HG02642 (cell line): ENCODE results near the gene KLHL4.
"Not testable (repeated sequence)": the region's sequence is repeated elsewhere in the genome, so short reads cannot be mapped to it uniquely, and the experiment has no call there.

Experiments
- ATAC-seq: cut with Tn5 transposase; IDR thresholded peaks from one replicate; pipeline ENCODE4 v1.9.1; 2021; ENCODE audit warnings: mild to moderate bottlenecking; ENCODE audit not compliant: unreplicated experiment, poor library complexity

Gene KLHL4, protein sequence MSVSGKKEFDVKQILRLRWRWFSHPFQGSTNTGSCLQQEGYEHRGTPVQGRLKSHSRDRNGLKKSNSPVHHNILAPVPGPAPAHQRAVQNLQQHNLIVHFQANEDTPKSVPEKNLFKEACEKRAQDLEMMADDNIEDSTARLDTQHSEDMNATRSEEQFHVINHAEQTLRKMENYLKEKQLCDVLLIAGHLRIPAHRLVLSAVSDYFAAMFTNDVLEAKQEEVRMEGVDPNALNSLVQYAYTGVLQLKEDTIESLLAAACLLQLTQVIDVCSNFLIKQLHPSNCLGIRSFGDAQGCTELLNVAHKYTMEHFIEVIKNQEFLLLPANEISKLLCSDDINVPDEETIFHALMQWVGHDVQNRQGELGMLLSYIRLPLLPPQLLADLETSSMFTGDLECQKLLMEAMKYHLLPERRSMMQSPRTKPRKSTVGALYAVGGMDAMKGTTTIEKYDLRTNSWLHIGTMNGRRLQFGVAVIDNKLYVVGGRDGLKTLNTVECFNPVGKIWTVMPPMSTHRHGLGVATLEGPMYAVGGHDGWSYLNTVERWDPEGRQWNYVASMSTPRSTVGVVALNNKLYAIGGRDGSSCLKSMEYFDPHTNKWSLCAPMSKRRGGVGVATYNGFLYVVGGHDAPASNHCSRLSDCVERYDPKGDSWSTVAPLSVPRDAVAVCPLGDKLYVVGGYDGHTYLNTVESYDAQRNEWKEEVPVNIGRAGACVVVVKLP

GRCh38 chrX:87517571-87518141 lies at the start of gene KLHL4:
Gene KLHL4, plus strand, starts transcription at chrX:87517802. Its CDS starts 92 bp downstream, at chrX:87517894.
- ATAC-seq, result no peak

DNA sequence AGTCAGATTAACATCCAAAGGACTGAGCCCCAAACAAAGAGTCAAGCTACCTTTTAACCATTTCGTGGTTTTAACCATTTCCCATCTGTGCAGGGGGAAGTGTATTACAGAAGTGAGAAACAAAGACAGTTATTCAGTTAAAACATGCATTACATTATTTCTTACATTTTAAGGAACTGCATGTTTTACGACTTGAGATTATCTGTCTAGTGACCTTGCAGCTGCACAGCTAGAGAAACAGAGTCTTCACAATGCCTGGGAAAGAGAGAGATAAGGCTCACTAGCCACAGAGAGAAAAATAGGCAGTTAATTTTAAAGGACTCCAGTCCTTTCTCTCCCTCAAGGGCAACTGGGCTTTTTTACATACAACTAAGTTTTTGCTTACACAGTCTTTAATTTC lies 48.7 kb upstream of the KLHL4 start:
- ATAC-seq, result no peak

DNA sequence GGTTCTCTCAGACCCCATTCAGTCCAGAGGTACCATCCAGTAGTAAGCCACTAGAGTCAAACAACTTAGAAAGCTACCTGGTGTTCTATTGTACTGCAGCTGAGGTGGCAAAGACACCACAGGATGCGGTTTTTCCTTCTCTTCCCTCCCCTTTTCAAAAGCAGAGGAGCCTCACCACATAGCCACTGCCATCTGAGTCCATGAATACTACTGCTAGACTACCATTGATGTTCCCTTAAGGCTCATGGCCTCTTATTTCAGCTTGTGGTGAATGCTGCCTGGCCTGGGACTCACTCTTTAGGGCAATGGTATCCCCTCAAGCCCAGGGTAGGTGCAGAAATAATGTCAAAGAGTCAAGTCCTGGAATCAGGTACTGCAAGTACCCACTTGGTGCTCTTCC lies 41.8 kb upstream of the KLHL4 start:
- no peak for ATAC-seq

DNA sequence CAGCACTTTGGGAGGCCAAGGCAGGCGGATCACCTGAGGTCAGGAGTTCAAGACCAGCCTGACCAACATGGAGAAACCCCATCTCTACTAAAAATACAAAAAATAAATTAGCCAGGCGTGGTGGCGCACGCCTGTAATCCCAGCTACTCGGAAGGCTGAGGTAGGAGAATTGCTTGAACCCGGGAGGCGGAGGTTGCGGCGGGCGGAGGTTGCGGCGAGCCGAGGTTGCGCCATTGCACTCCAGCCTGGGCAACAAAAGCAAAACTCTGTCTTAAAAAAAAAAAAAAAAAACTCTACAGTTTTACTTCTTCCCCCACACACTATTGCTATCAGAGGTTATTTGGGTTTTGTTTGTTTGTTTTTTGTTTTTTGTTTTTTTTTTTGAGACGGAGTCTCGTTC lies 38.9 kb upstream of the KLHL4 start:
- not testable (repeated sequence) for ATAC-seq

DNA sequence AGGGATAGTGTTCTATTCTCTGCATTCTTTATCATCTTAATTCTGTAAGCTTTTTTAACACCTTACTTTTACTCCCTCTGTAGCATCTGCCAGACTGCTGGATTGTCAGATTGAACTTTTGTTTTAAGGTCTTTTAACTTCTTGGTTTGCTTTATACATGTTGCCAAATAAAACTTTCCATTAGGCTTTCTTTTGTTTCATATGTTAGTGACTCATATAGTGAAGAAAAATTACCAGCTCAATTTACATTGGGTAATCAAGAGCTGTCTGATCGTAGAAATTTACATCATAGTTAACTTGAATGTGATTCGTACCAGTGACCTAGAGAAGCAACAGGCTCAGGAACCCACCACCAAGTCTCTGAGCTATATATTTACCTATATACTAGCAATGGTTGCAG lies 28.5 kb upstream of the KLHL4 start:
- no peak for ATAC-seq

GRCh38 chrX:87515836-87516235 lies 1.8 kb upstream of the KLHL4 start:
- ATAC-seq, result no peak

DNA sequence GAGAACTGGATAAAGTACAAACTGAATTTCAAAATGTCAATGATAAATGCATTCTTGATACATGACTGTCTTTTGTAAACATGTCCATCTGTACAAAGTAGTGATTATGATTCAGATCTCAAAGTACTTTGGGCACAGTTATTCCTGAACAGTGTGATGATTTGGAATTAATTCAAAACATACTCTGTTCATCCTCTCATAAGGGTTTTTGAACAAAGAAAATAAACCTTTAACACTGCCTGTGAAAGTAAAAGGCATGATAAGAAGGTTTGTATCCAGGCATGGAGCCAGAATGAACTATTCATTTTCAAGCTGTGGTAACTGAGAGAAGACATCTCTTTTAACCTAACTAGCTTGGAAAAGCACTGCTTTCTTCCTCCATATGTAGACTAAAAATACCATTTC lies 883 bp upstream of the KLHL4 start:
- ATAC-seq, result no peak

DNA sequence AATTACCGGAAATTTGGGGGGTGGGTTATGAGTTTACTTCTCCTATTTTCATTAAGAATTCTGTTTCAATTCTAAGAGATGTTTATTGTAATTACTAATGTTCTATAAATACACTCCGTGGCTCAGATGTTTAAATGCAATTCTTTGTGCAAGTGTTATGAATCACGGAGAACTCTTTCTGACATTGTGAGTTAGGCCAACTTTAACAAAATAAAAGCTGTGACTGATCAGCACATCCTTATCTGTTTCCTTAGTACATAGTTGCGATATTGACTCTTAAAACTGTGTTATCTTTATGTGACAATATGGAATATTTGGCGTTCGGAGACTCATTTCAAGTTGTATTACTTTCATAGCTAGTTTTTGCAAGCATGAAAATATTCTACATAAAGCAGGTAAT lies 902 bp downstream of the KLHL4 start:
- ATAC-seq, result no peak

DNA sequence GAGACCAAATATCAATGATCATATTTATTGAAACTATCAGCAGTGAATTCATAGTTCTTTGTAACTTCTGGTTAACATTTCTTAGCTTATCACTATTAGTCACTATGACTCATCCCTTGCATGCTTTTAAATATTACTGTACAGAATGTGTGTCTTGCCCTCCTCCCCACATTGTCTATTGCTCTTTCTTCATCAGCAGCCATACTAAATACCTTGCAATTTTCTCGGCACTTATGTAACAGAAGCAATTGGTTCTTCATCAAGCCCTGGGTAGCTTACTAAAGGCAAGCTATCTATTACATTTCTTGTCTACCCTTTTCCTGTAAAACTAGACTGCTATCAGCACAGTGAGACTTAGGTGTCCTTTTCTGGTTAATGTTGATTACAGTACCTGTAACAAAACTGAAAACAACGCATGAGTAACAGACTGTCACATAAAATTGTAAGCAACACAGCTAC lies 8.2 kb downstream of the KLHL4 start:
- ATAC-seq, result no peak

GRCh38 chrX:87526281-87526680 lies 8.7 kb downstream of the KLHL4 start:
- no peak for ATAC-seq

- ATAC-seq, result no peak
Measured at GRCh38 chrX:87528487-87528886, 10.9 kb downstream of the KLHL4 start.

DNA sequence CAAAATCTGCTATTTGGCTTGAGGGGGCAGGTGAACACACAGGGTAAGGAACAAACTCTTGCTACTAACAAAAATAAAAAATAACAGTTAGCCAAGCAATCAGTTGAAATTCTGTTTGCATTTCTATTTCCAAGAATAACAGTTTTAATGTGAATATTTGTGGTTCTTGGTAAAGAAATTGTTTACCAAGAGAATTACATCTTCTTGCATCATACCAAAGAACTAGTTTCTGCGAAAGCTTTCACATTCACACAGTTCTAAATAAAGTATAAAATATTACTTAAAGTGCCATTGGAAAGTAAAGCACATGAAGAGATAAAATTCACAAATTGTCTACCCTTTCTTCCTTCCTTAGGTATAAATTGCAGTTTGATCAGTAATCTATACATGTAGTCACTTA lies 54.4 kb downstream of the KLHL4 start:
- ATAC-seq, result no peak

GRCh38 chrX:87572901-87573300 lies 55.3 kb downstream of the KLHL4 start:
- no peak for ATAC-seq

GRCh38 chrX:87578978-87579377 lies 61.4 kb downstream of the KLHL4 start:
- ATAC-seq, result no peak

DNA sequence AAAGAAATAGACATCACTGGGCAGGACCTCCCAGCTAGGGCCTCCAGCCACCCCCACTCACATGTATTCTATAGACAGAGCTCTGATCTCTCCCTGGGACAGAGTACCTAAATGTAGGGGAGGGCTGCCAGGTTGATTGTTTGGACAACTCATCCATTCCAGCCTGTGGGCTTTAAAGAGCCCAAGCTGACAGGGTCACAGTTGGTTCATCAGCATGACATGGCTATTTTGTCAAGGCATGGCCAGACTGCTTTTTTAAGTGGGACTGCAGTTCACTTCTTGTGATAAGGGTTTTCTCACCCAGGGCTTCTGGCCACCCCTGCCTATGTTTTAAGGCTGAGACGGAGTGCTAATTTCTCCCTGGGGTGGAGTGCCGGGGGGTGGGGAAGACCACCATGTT lies 63.3 kb downstream of the KLHL4 start:
- no peak for ATAC-seq

- no peak for ATAC-seq
Measured at GRCh38 chrX:87582453-87582852, 64.9 kb downstream of the KLHL4 start.

DNA sequence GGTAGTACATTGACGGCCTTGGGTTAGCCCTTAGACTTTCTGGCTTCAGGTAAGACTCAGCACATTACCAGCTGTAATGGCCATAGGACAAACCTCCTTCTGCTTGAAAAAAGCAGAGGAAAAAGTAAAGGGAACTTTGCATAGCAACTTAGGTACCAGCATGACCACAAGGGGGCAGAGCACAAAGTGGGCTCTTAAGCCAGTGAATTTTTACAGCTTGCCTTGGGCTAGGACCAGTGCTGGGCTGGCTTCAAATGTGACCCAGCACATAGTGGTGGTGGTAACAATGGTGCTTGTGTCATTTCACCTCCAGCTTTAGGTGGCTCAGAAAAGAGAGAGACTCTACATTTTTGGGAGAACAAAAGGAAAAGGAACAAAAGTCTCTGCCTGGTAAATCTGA lies 66.1 kb downstream of the KLHL4 start:
- ATAC-seq, result no peak

DNA sequence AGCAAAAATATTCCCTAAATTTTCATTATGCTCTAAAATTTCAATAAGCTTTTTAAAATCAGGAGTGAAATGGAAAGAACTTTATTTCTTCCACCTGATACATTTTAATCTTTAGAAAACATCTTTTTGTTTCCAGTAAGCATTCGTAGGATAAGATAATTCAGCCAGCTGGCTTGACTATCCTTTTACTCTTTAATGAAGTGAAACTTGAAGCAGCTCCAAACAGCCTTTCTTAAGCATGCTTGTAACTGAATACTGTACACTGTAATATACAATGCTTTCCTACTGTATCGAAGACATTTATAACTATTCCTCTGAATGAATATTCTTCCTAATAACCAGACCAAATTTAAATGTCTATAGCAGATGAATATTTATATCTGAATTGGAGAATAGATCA lies 98.8 kb downstream of the KLHL4 start:
- no peak for ATAC-seq

DNA sequence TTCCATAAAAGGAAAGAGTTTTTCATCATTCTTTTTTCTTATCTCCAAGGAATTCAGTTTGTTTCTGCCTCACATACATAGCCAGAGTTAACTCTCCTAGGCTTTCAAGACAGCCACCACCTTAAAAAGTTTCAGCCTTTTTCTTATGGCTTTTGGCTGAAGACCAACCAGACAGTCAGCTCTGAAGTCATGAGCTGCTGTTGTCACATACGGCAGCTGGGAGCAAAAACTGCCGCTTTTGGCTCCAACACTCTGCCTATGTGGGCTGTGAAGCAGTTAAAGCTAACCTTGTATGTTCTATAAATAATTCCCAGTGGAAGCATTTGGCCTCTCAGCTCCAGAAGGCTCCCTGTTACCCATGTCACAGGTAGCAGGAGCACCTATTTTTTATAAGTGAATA lies 104.1 kb downstream of the KLHL4 start:
- ATAC-seq, result no peak

DNA sequence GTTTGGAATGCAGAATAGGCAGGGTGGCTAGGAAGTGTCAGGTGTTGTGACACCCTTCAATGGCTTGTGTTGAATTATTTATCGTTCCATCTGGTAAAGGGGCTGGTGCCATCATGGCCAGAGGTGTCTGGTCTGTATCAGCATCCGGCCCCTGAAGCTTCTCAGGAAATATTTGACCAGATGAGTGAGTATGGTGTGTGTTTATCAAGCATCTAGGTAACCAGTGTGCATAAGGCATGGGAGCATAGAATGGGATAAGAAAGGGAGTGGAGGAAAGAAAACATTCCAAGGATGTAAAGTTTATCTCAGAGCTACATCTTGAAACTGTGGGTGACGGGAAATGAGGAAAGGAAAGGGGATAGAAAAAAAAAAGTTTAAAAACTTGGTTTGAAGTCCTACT lies 109.4 kb downstream of the KLHL4 start:
- ATAC-seq, result no peak

- ATAC-seq, result no peak
Measured at GRCh38 chrX:87634361-87634760, 116.8 kb downstream of the KLHL4 start.
